Panc1 (cell line): Measurements from ENCODE around the gene SLC6A20. TPM values are rescaled to one million over a fixed set of nuclear protein-coding genes. Genes with fewer than 3 reads are reported as not detected.

Experiments
- ATAC-seq: fragments of 200-7000 bp; cut with Tn5 transposase; 2 replicates; pipeline ENCODE4 v1.9.1; 2020; ENCODE audit warnings: mild to moderate bottlenecking, moderate library complexity
- BruUV-seq: library from RNA; stranded (reverse); fragments of 400-500 nt; replicated peaks from 2 replicates; lab custom pipeline; 2021; lab: Mats Ljungman, UMichigan
- CTCF ChIA-PET: fragments of 300-600 bp; sonication (Branson Sonifier 250); formaldehyde crosslinking; loops from one replicate; lab custom pipeline; 2022; ENCODE audit warnings: antibody characterized with exemption; lab: Charles Lee
- POLR2A ChIA-PET: fragments of 300-600 bp; sonication (Branson Sonifier 250); formaldehyde crosslinking; loops from one replicate; lab custom pipeline; 2022; ENCODE audit warnings: antibody characterized with exemption; lab: Charles Lee
- DNase-seq: peaks from one replicate; pipeline ENCODE4 v3.0.0-alpha.2; 2010; ENCODE audit warnings: low read depth, low spot score
- H3K27ac ChIP-seq: 2 replicates; pipeline ENCODE4 v1.5.1; 2011; ENCODE audit warnings: mild to moderate bottlenecking, low read length, inconsistent platforms
- H3K27me3 ChIP-seq: fragments of 200-500 bp; sonication (Bioruptor generic); 2 replicates; pipeline ENCODE4 v1.6.0; 2014; ENCODE audit warnings: low read length, inconsistent platforms; ENCODE audit not compliant: control insufficient read depth, insufficient read depth
- H3K36me3 ChIP-seq: fragments of 200-500 bp; sonication (Bioruptor generic); 2 replicates; pipeline ENCODE4 v1.5.1; 2014; ENCODE audit warnings: inconsistent platforms, mild to moderate bottlenecking, low read length, moderate library complexity; ENCODE audit not compliant: control insufficient read depth, insufficient read depth
- H3K4me1 ChIP-seq: 2 replicates; pipeline ENCODE4 v1.5.1; 2011; ENCODE audit warnings: inconsistent platforms, mild to moderate bottlenecking, low read length, moderate library complexity; ENCODE audit not compliant: control insufficient read depth, insufficient read depth
- H3K4me3 ChIP-seq, 2 experiments: 2 replicates each; pipeline ENCODE4 v1.5.1; 2011 to 2012; ENCODE audit warnings: low read depth in 2 of 2, low read length in 2 of 2, mild to moderate bottlenecking in 2 of 2, inconsistent platforms in 1 of 2, moderate library complexity in 1 of 2
- H3K9me3 ChIP-seq: fragments of 200-500 bp; sonication (Bioruptor generic); 2 replicates; pipeline ENCODE4 v1.5.1; 2014; ENCODE audit warnings: low read depth, mild to moderate bottlenecking, inconsistent platforms, low read length, moderate library complexity; ENCODE audit not compliant: control insufficient read depth, insufficient read depth
- CTCF ChIP-seq: fragments of 450-650 bp; IDR thresholded peaks from 2 replicates; pipeline ENCODE4 v1.5.1; 2017; ENCODE audit warnings: mild to moderate bottlenecking
- POLR2AphosphoS5 ChIP-seq: IDR thresholded peaks from 2 replicates; pipeline ENCODE4 v1.6.1; 2012; ENCODE audit warnings: mild to moderate bottlenecking, low read depth, low read length, moderate library complexity
- REST ChIP-seq, 2 experiments: IDR thresholded peaks; 2 replicates each; pipeline ENCODE4 v1.6.1; 2011 to 2012; ENCODE audit warnings: low read depth in 2 of 2, control low read depth in 1 of 2, low read length in 1 of 2, mild to moderate bottlenecking in 1 of 2, moderate library complexity in 1 of 2; ENCODE audit not compliant: insufficient read depth in 1 of 2
- SIN3A ChIP-seq: IDR thresholded peaks from 2 replicates; pipeline ENCODE4 v1.6.1; 2012; ENCODE audit warnings: low read depth, mild to moderate bottlenecking, low read length, moderate library complexity, borderline replicate concordance; ENCODE audit not compliant: insufficient read depth
- TCF7L2 ChIP-seq: IDR thresholded peaks from 2 replicates; pipeline ENCODE4 v1.6.1; 2011; ENCODE audit warnings: mild to moderate bottlenecking, low read depth, low read length, inconsistent platforms
- in situ Hi-C: cut with HindIII; loops from 2 replicates; pipeline ENCODE4 v1.10.0; 2016; ENCODE audit warnings: low sequenced_read_pairs, low pct_unique_long_range_greater_than_20kb
- intact Hi-C: fragments of 100-400 bp; cut with micrococcal nuclease; formaldehyde crosslinking; loops from one replicate; pipeline ENCODE4 v1.10.0; 2022; ENCODE audit not compliant: unreplicated experiment
- total RNA-seq: library from RNA; stranded (reverse); gene quantifications from one replicate; pipeline ENCODE4 v1.2.1, GENCODE V29; 2021; ENCODE audit not compliant: unreplicated experiment

The SLC6A20 gene
- total RNA-seq, 1 experiment from 2014 or later: 0.28 TPM

- Histone ChIP-seq H3K27ac (no peak overlapping the region), H3K27me3 (no peaks in the 10 kb centered on the region), H3K36me3 (no peaks in the 10 kb centered on the region), H3K4me1 (no peaks in the 10 kb centered on the region), H3K4me3 (no peak overlapping the region), H3K9me3 (0 out of 2 replicates have a peak, but pooled peaks cover 4% of the 10 kb centered on the region)
- ChIA-PET POLR2A (interaction anchor here (0.6 kb wide), 1 partner anchor 36 kb away, joined by 3 read pairs; no protein-coding TSS in a partner anchor), CTCF (no interaction called here)
- in situ Hi-C loops (no loop called here), intact Hi-C loops (no loop called here)
- ATAC-seq: no peak
- BruUV-seq: no TSS peak
- TF ChIP-seq REST (IDR thresholded peaks at IDR 0.05; ENCODE audit: insufficient read depth in 1 of 2, low read depth in 2 of 2, low read length in 1 of 2): no peak
- no peak for TF ChIP-seq POLR2AphosphoS5
- no peak for TF ChIP-seq CTCF
- TF ChIP-seq TCF7L2: no peak
- no peak for TF ChIP-seq SIN3A
- DNase-seq: no peak
Observed at GRCh38 chr3:45762647-45763302, 33.6 kb downstream of the SLC6A20 start.

GRCh38 chr3:45761831-45762230 is 34.5 kb downstream of the SLC6A20 start:
- in situ Hi-C loops: no loop called here
- no TSS peak for BruUV-seq

More at GRCh38 chr3:45761831-45762230, 34.5 kb downstream of the SLC6A20 start:
- ATAC-seq (no peak), DNase-seq (no peak)
- intact Hi-C loops: loop anchor here (1.0 kb wide), 2 partner anchors 70 to 167 kb away; no protein-coding TSS in a partner anchor
- Histone ChIP-seq H3K27me3 (no peaks in the 10 kb centered on the region), H3K36me3 (no peaks in the 10 kb centered on the region), H3K4me3 (no peak overlapping the region), H3K9me3 (no peaks in the 10 kb centered on the region), H3K4me1 (no peaks in the 10 kb centered on the region), H3K27ac (no peak overlapping the region)
- POLR2A ChIA-PET: no interaction called here
- TF ChIP-seq CTCF (no peak), POLR2AphosphoS5 (no peak), SIN3A (no peak), REST (IDR thresholded peaks at IDR 0.05; ENCODE audit: insufficient read depth in 1 of 2, low read depth in 2 of 2, low read length in 1 of 2) (no peak), TCF7L2 (no peak)
- CTCF ChIA-PET: interaction anchor here (1.4 kb wide), 1 partner anchor 71 kb away, joined by 8 read pairs; no protein-coding TSS in a partner anchor
